Fibroblast of lung (primary cell): ENCODE data around the gene RBM17. TPM values are rescaled to one million over a fixed set of nuclear protein-coding genes. Genes with fewer than 3 reads are reported as not detected.

ENCODE experiments used
- DNase-seq, 2 donors: peaks; one replicate each; pipeline versions ENCODE4 v3.0.0 to v3.0.0-alpha.2; 2010; ENCODE audit warnings: low read depth in 2 of 2
- H2AFZ ChIP-seq: 2 replicates; pipeline ENCODE4 v1.5.1; 2012; ENCODE audit warnings: low read length, control low read depth, inconsistent platforms
- H3K27ac ChIP-seq: 2 replicates; pipeline ENCODE4 v1.5.1; 2011; ENCODE audit warnings: low read length, control low read depth; ENCODE audit not compliant: insufficient read depth
- H3K27me3 ChIP-seq: 2 replicates; pipeline ENCODE4 v1.5.1; 2011; ENCODE audit warnings: mild to moderate bottlenecking, low read length; ENCODE audit not compliant: control insufficient read depth, insufficient read depth
- H3K36me3 ChIP-seq: 2 replicates; pipeline ENCODE4 v1.5.1; 2011; ENCODE audit warnings: low read length; ENCODE audit not compliant: control insufficient read depth, insufficient read depth
- H3K4me1 ChIP-seq: 2 replicates; pipeline ENCODE4 v1.5.1; 2011; ENCODE audit warnings: low read length; ENCODE audit not compliant: control insufficient read depth, insufficient read depth; ENCODE audit errors: extremely low read depth
- H3K4me2 ChIP-seq: 2 replicates; pipeline ENCODE4 v1.5.1; 2011; ENCODE audit warnings: low read length, control low read depth; ENCODE audit not compliant: insufficient read depth; ENCODE audit errors: extremely low read depth
- H3K4me3 ChIP-seq, 4 experiments: fragments of 200-600 bp in 1 of 4; sonication (generic) in 1 of 4; replicated peaks in 1 of 4; 2 replicates each; pipeline ENCODE4 v1.5.1; 2011 to 2016; ENCODE audit warnings: low read length in 4 of 4, low read depth in 3 of 4, mild to moderate bottlenecking in 3 of 4, control low read depth in 2 of 4, inconsistent platforms in 1 of 4, mixed read lengths in 1 of 4; ENCODE audit not compliant: insufficient read depth in 1 of 4; ENCODE audit errors: control extremely low read depth in 1 of 4
- H3K79me2 ChIP-seq: 2 replicates; pipeline ENCODE4 v1.5.1; 2012; ENCODE audit warnings: mild to moderate bottlenecking, low read length, inconsistent platforms; ENCODE audit not compliant: control insufficient read depth, insufficient read depth
- H3K9ac ChIP-seq: 2 replicates; pipeline ENCODE4 v1.5.1; 2011; ENCODE audit warnings: mild to moderate bottlenecking, low read length, control low read depth; ENCODE audit not compliant: insufficient read depth
- H3K9me3 ChIP-seq: 2 replicates; pipeline ENCODE4 v1.5.1; 2012; ENCODE audit warnings: low read depth, low read length; ENCODE audit not compliant: control insufficient read depth, insufficient read depth
- H4K20me1 ChIP-seq: 2 replicates; pipeline ENCODE4 v1.5.1; 2011; ENCODE audit warnings: low read length; ENCODE audit not compliant: control insufficient read depth, insufficient read depth; ENCODE audit errors: extremely low read depth
- EZH2 ChIP-seq: IDR thresholded peaks from 2 replicates; pipeline ENCODE4 v1.5.1; 2012; ENCODE audit warnings: low read length, control low read depth, mild to moderate bottlenecking; ENCODE audit errors: missing control alignments
- polyA plus RNA-seq, 2 donors: library from polyadenylated mRNA; depleted of rRNA in 1 of 2; stranded (reverse) in 1 of 2; unstranded in 1 of 2; fragments of >200 nt; gene quantifications; 2 replicates each; pipeline ENCODE4 v1.2.1, GENCODE V29; 2011 to 2012; ENCODE audit warnings: missing spikeins in 1 of 2
- total RNA-seq: library from RNA; depleted of rRNA; stranded (reverse); fragments of >200 nt; gene quantifications from 2 replicates; pipeline ENCODE4 v1.2.1, GENCODE V29; 2014
- TF ChIP-seq, protein P1 (sequence below), 2 donors: IDR thresholded peaks in 1 of 2; conservative IDR thresholded peaks in 1 of 2; 1 replicate in 1 of 2; 2 replicates in 1 of 2; pipeline ENCODE4 v1.5.1; 2011 to 2012; ENCODE audit warnings: low read length in 2 of 2, control low read depth in 1 of 2, inconsistent platforms in 1 of 2, low read depth in 1 of 2, mild to moderate bottlenecking in 1 of 2

Gene RBM17
- total and polyA plus RNA-seq, 2 donors (not counting 1 experiment from before 2014, with no cell fraction given) = 28.9 to 46.1 TPM

DNA sequence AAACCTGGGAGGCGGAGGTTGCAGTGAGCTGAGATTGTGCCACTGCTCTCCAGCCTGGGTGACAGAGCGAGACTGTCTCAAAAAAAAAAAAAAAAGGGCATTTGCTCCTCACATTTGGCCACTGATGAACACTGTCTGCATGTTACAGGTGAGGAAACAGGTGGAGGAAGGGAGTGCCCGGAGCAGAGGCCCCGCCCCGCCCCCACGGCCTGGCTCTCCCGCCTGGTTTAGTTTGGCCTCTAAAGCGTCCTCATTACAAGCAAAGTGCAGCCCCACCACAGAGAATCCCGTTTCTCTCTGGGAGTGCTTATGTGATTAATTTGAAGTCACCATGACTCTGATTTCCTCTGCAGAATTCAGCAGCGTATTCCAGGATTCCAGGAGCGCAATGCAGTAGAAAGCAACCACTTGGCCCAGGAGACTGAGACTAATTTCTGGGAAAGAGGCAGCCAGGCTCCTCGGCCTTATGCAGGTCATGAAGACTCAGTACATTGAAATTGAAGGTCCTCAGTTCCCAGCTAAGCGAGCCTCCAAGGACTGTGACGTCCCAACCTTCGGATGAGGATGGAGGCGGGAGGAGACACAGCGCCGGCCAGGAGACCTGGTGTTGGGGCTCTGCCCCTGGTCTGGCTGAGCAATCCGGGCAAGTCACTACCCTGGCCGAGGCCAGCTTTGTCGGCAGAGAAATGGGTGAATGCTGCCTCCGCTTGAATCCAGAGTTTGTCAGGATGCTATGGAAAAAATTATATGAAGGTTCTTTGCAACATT lies 44.7 kb downstream of the RBM17 start:
- peaks cover 27% of the 10 kb centered on the region for H3K4me1 ChIP-seq
- H3K4me2 ChIP-seq = no peak overlapping the region
- no peaks in the 10 kb centered on the region for H3K9me3 ChIP-seq
- no peaks in the 10 kb centered on the region for H3K36me3 ChIP-seq
- H3K9ac ChIP-seq = no peak overlapping the region
- no peak for TF ChIP-seq EZH2
- TF ChIP-seq, protein P1, sequence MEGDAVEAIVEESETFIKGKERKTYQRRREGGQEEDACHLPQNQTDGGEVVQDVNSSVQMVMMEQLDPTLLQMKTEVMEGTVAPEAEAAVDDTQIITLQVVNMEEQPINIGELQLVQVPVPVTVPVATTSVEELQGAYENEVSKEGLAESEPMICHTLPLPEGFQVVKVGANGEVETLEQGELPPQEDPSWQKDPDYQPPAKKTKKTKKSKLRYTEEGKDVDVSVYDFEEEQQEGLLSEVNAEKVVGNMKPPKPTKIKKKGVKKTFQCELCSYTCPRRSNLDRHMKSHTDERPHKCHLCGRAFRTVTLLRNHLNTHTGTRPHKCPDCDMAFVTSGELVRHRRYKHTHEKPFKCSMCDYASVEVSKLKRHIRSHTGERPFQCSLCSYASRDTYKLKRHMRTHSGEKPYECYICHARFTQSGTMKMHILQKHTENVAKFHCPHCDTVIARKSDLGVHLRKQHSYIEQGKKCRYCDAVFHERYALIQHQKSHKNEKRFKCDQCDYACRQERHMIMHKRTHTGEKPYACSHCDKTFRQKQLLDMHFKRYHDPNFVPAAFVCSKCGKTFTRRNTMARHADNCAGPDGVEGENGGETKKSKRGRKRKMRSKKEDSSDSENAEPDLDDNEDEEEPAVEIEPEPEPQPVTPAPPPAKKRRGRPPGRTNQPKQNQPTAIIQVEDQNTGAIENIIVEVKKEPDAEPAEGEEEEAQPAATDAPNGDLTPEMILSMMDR (conservative IDR thresholded peaks at IDR 0.05 in 1 of 2, IDR thresholded peaks at IDR 0.05 in 1 of 2; ENCODE audit: low read depth in 1 of 2, low read length in 2 of 2) = no peak
- no peak overlapping the region for H3K4me3 ChIP-seq
- DNase-seq = peak in 1 of 2 donors; percentile 66
- no peak overlapping the region for H2AFZ ChIP-seq
- no peaks in the 10 kb centered on the region for H3K27me3 ChIP-seq
- H3K79me2 ChIP-seq = no peaks in the 10 kb centered on the region
- no peak overlapping the region for H3K27ac ChIP-seq
- H4K20me1 ChIP-seq = no peaks in the 10 kb centered on the region

DNA sequence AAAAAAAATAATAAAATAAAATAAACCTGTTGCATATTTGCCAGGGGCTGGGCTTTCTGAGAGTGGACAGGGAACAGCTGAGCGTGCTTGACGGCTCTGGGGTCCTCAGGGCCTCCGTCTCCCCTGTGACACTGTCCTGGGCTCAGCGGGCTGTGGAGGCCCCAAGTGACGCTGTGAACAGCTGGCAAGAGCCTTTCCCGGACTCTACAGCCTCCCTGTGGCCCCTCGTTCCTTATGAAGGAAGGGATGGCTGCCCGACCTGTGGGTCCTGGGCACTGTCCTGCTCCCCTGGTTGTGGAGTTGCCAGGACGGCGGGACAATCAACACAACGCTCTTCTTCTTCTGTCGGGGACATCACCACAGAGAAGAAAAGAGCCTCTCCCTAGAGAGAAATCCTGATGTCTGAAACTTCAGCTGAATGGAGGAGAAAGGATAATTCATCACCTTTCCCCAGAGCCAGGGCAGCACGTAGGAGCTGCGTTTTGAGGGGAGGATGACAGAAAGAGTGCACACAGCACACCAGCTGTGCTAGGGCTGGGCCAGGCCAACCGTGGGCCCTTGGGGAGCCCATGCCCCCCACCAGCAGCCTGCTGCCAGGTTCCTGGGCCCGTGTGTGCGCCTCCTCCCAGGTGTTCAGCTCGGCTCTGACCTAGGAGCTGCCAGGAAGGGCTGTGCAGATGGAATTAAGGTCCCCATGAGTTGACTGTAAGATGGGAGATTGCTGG lies 45.4 kb downstream of the RBM17 start:
- Histone ChIP-seq H3K9ac (no peak overlapping the region), H4K20me1 (no peaks in the 10 kb centered on the region), H3K36me3 (no peaks in the 10 kb centered on the region), H3K4me1 (peaks cover 24% of the 10 kb centered on the region), H2AFZ (no peak overlapping the region), H3K27me3 (no peaks in the 10 kb centered on the region), H3K4me3 (no peak overlapping the region), H3K79me2 (no peaks in the 10 kb centered on the region), H3K4me2 (no peak overlapping the region), H3K27ac (no peak overlapping the region), H3K9me3 (no peaks in the 10 kb centered on the region)
- TF ChIP-seq EZH2 = no peak
- TF ChIP-seq, protein P1 (conservative IDR thresholded peaks at IDR 0.05 in 1 of 2, IDR thresholded peaks at IDR 0.05 in 1 of 2; ENCODE audit: low read depth in 1 of 2, low read length in 2 of 2) = no peak
- DNase-seq = no peak

DNA sequence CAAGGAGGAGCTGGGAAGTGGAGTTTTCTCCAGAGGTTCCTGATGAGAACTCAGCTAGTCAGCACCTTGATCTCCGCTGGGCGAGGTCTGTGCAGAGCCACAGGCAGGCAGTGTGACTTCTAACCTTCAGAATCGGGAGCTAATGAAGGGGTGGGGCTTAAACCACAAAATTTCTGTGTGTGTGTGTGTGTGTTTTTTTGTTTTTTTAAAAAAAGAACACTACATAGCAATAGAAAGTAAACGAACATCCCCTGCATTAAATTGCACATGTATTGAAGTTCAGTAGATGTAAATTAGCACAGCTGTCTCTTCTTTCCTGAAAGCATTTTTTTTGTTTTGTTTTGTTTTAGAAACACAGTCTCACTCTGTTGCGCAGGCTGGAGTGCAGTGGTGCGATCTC lies 46.2 kb downstream of the RBM17 start:
- H3K9me3 ChIP-seq = no peaks in the 10 kb centered on the region
- H4K20me1 ChIP-seq = no peaks in the 10 kb centered on the region
- no peak for DNase-seq
- no peaks in the 10 kb centered on the region for H3K36me3 ChIP-seq
- peaks cover 20% of the 10 kb centered on the region for H3K4me1 ChIP-seq
- H3K4me2 ChIP-seq = no peak overlapping the region
- no peaks in the 10 kb centered on the region for H3K27me3 ChIP-seq
- TF ChIP-seq, protein P1 (conservative IDR thresholded peaks at IDR 0.05 in 1 of 2, IDR thresholded peaks at IDR 0.05 in 1 of 2; ENCODE audit: low read depth in 1 of 2, low read length in 2 of 2) = no peak
- TF ChIP-seq EZH2 = no peak
- no peak overlapping the region for H3K4me3 ChIP-seq
- H3K9ac ChIP-seq = no peak overlapping the region
- no peak overlapping the region for H2AFZ ChIP-seq
- no peaks in the 10 kb centered on the region for H3K79me2 ChIP-seq
- no peak overlapping the region for H3K27ac ChIP-seq
